HG03521 (cell line): ENCODE data around the gene TRAPPC3.

Experiments used
- ATAC-seq: cut with Tn5 transposase; IDR thresholded peaks from one replicate; pipeline ENCODE4 v1.9.1; 2021; ENCODE audit warnings: mild to moderate bottlenecking, moderate library complexity; ENCODE audit not compliant: unreplicated experiment

TRAPPC3 gene

GRCh38 chr1:36154335-36154734 lies 5.0 kb upstream of the TRAPPC3 start:
- ATAC-seq: no peak

- no peak for ATAC-seq
Measured at GRCh38 chr1:36153476-36153875, 4.2 kb upstream of the TRAPPC3 start.

- no peak for ATAC-seq
Measured at GRCh38 chr1:36151845-36152203, 2.5 kb upstream of the TRAPPC3 start.

- no peak for ATAC-seq
Measured at GRCh38 chr1:36151134-36151844, 2.0 kb upstream of the TRAPPC3 start.

- peak; percentile 33 for ATAC-seq
Measured at GRCh38 chr1:36150296-36151133, 1.2 kb upstream of the TRAPPC3 start.

- no peak for ATAC-seq
Measured at GRCh38 chr1:36149973-36150295, 648 bp upstream of the TRAPPC3 start.

GRCh38 chr1:36148821-36149236 lies 457 bp downstream of the TRAPPC3 start:
- ATAC-seq: peak; percentile 4

GRCh38 chr1:36144413-36144812 lies 4.9 kb downstream of the TRAPPC3 start:
- no peak for ATAC-seq

GRCh38 chr1:36143424-36143823 lies 5.9 kb downstream of the TRAPPC3 start:
- ATAC-seq: no peak

GRCh38 chr1:36142121-36142520 lies 7.2 kb downstream of the TRAPPC3 start:
- ATAC-seq: no peak

GRCh38 chr1:36139521-36139920 lies 9.8 kb downstream of the TRAPPC3 start:
- ATAC-seq: no peak

- no peak for ATAC-seq
Measured at GRCh38 chr1:36137776-36138175, 11.5 kb downstream of the TRAPPC3 start.

GRCh38 chr1:36137226-36137625 lies 12.1 kb downstream of the TRAPPC3 start:
- ATAC-seq: no peak

- ATAC-seq: no peak
Measured at GRCh38 chr1:36136535-36136934, 12.8 kb downstream of the TRAPPC3 start.

GRCh38 chr1:36135796-36136195 lies 13.5 kb downstream of the TRAPPC3 start:
- no peak for ATAC-seq

GRCh38 chr1:36135330-36135667 lies 14.0 kb downstream of the TRAPPC3 start:
- ATAC-seq: no peak

GRCh38 chr1:36134505-36135329 lies 14.6 kb downstream of the TRAPPC3 start:
- no peak for ATAC-seq

GRCh38 chr1:36134031-36134430 lies 15.3 kb downstream of the TRAPPC3 start:
- no peak for ATAC-seq

GRCh38 chr1:36133484-36133883 lies 15.8 kb downstream of the TRAPPC3 start:
- ATAC-seq: no peak

GRCh38 chr1:36132029-36132428 lies 17.3 kb downstream of the TRAPPC3 start:
- ATAC-seq: no peak

GRCh38 chr1:36128905-36129206 lies 20.4 kb downstream of the TRAPPC3 start:
- no peak for ATAC-seq
